K562 (cell line): ENCODE measurements around the gene MCC.

Source experiments
- CTCF ChIP-seq, 3 experiments: IDR thresholded peaks in 2 of 3; conservative IDR thresholded peaks in 1 of 3; 2 replicates each; pipeline ENCODE4 v1.5.1; 2011 to 2012; ENCODE audit warnings: low read length in 3 of 3, mild to moderate bottlenecking in 3 of 3, control low read depth in 2 of 3, improper control_type of control experiment in 1 of 3, inconsistent platforms in 1 of 3, low read depth in 1 of 3, mixed read lengths in 1 of 3, moderate library complexity in 1 of 3; ENCODE audit not compliant: insufficient read depth in 2 of 3
- GABPB1 ChIP-seq: sonication (generic); formaldehyde crosslinking; IDR thresholded peaks from 2 replicates; pipeline ENCODE4 v1.8.0; 2022; ENCODE audit warnings: mild to moderate bottlenecking, missing genetic modification reagents
- RAD21 ChIP-seq, 2 experiments: fragments of 250-450 bp in 1 of 2; fragments of 450-650 bp in 1 of 2; sonication (Bioruptor Pico) in 1 of 2; formaldehyde crosslinking in 1 of 2; IDR thresholded peaks in 1 of 2; conservative IDR thresholded peaks in 1 of 2; 2 replicates each; pipeline versions ENCODE4 v1.4.0 to v1.8.0; 2020 to 2022; ENCODE audit warnings: mild to moderate bottlenecking in 2 of 2, moderate library complexity in 1 of 2
- TF ChIP-seq, protein P1 (sequence below): sonication (generic); formaldehyde crosslinking; IDR thresholded peaks from 2 replicates; pipeline ENCODE4 v1.8.1; 2022; ENCODE audit warnings: missing genetic modification reagents

GRCh38 chr5:113091622-113092021 lies 396.6 kb downstream of the MCC start:
- TF ChIP-seq, protein P1, sequence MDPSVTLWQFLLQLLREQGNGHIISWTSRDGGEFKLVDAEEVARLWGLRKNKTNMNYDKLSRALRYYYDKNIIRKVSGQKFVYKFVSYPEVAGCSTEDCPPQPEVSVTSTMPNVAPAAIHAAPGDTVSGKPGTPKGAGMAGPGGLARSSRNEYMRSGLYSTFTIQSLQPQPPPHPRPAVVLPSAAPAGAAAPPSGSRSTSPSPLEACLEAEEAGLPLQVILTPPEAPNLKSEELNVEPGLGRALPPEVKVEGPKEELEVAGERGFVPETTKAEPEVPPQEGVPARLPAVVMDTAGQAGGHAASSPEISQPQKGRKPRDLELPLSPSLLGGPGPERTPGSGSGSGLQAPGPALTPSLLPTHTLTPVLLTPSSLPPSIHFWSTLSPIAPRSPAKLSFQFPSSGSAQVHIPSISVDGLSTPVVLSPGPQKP (CRISPR knock-in tag), result no peak
- TF ChIP-seq CTCF (IDR thresholded peaks at IDR 0.05 in 2 of 3, conservative IDR thresholded peaks at IDR 0.05 in 1 of 3; ENCODE audit: insufficient read depth in 2 of 3, low read depth in 1 of 3, low read length in 3 of 3) (no peak), RAD21 (CRISPR knock-in tag; conservative IDR thresholded peaks at IDR 0.05 in 1 of 2, IDR thresholded peaks at IDR 0.05 in 1 of 2) (no peak), GABPB1 (CRISPR knock-in tag) (no peak)
